PC-9 (cell line): ENCODE data around the gene LRP1-AS. TPM values are rescaled to one million over a fixed set of nuclear protein-coding genes. Genes with fewer than 3 reads are reported as not detected.

Source experiments
- BruUV-seq: library from RNA; stranded (reverse); fragments of 400-500 nt; replicated peaks from 2 replicates; lab custom pipeline; 2021; lab: Mats Ljungman, UMichigan
- CTCF ChIA-PET: fragments of 300-600 bp; sonication (Branson Sonifier 250); formaldehyde crosslinking; loops from one replicate; lab custom pipeline; 2022; ENCODE audit warnings: antibody characterized with exemption; lab: Charles Lee
- POLR2A ChIA-PET: fragments of 300-600 bp; sonication (Branson Sonifier 250); formaldehyde crosslinking; loops from one replicate; lab custom pipeline; 2022; ENCODE audit warnings: antibody characterized with exemption; ENCODE audit not compliant: unreplicated experiment; lab: Charles Lee
- DNase-seq, 2 experiments: peaks; one replicate each; pipeline versions ENCODE4 v3.0.0 to v3.0.0-alpha.2; 2015 to 2022; ENCODE audit warnings: mixed read lengths in 1 of 2
- H2AFZ ChIP-seq: fragments of 200-600 bp; sonication (generic); 2 replicates; pipeline ENCODE4 v1.8.1; 2017; ENCODE audit warnings: antibody characterized with exemption
- H3F3A ChIP-seq: fragments of 200-600 bp; sonication (generic); 2 replicates; pipeline ENCODE4 v1.8.1; 2017; ENCODE audit warnings: antibody characterized with exemption, mild to moderate bottlenecking, low read depth; ENCODE audit not compliant: insufficient read depth
- H3K27ac ChIP-seq: fragments of 200-600 bp; sonication (generic); 2 replicates; pipeline ENCODE4 v1.6.1; 2016; ENCODE audit warnings: mixed run types
- H3K27me3 ChIP-seq: fragments of 200-600 bp; sonication (generic); 2 replicates; pipeline ENCODE4 v1.6.1; 2016; ENCODE audit warnings: low read depth, mixed run types; ENCODE audit not compliant: insufficient read depth
- H3K36me3 ChIP-seq: fragments of 200-600 bp; sonication (generic); 2 replicates; pipeline ENCODE4 v1.6.1; 2016; ENCODE audit warnings: low read depth, mixed run types
- H3K4me1 ChIP-seq: fragments of 200-600 bp; sonication (generic); replicated peaks from 2 replicates; pipeline ENCODE4 v1.6.1; 2016; ENCODE audit warnings: mixed run types; ENCODE audit not compliant: insufficient read depth
- H3K4me2 ChIP-seq: fragments of 200-600 bp; sonication (generic); 2 replicates; pipeline ENCODE4 v1.6.1; 2017; ENCODE audit warnings: mixed run types
- H3K4me3 ChIP-seq: fragments of 200-600 bp; sonication (generic); 2 replicates; pipeline ENCODE4 v1.6.1; 2016; ENCODE audit warnings: mixed run types
- H3K79me2 ChIP-seq: fragments of 200-600 bp; sonication (generic); 2 replicates; pipeline ENCODE4 v1.6.1; 2017; ENCODE audit warnings: low read depth, mixed run types
- H3K9me2 ChIP-seq: fragments of 200-600 bp; sonication (generic); 2 replicates; pipeline ENCODE4 v1.8.1; 2017; ENCODE audit warnings: mild to moderate bottlenecking; ENCODE audit not compliant: insufficient read depth
- H3K9me3 ChIP-seq: fragments of 200-600 bp; sonication (generic); 2 replicates; pipeline ENCODE4 v1.8.1; 2016; ENCODE audit warnings: low read depth; ENCODE audit not compliant: insufficient read depth
- H4K20me1 ChIP-seq: fragments of 200-600 bp; sonication (generic); 2 replicates; pipeline ENCODE4 v1.8.1; 2017; ENCODE audit not compliant: insufficient read depth
- CTCF ChIP-seq: fragments of 200-600 bp; sonication (generic); conservative IDR thresholded peaks from 2 replicates; pipeline ENCODE4 v1.6.1; 2017; ENCODE audit warnings: mixed run types, antibody characterized with exemption, mild to moderate bottlenecking, moderate library complexity
- EZH2 ChIP-seq: fragments of 200-600 bp; sonication (generic); IDR thresholded peaks from 2 replicates; pipeline ENCODE4 v1.8.0; 2017; ENCODE audit warnings: antibody characterized with exemption, low read depth
- intact Hi-C: fragments of 100-400 bp; cut with micrococcal nuclease; formaldehyde crosslinking; loops from one replicate; pipeline ENCODE4 v1.10.0; 2022; ENCODE audit not compliant: unreplicated experiment
- total RNA-seq: library from RNA; stranded (reverse); gene quantifications from 2 replicates; pipeline ENCODE4 v1.2.3, GENCODE V29; 2021

The LRP1-AS gene
- total RNA-seq, 1 experiment from 2014 or later: not detected

DNA sequence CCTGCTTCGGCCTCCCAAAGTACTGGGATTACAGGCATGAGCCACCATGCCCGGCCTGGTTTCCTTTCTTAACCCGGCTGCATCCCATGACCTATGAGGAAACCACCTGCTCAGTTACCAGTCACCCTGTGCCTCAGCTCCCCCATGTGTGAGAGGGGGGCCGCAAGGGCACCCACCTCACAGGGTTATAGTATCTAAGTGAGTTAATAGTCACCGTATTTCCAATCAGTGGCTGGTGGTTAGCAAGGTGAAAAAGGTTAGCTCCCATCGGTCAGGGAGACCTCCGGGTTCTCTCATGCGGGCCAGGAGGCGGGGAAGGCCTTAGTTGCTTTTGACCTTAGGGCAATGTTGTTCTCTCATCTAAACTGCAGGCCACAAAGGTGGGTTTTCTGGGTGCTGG is 12.5 kb downstream of the LRP1-AS start:
- Histone ChIP-seq H3K79me2 (no peaks in the 10 kb centered on the region), H3K4me1 (peaks cover 6% of the 10 kb centered on the region), H3K4me3 (no peak overlapping the region), H3K9me3 (no peaks in the 10 kb centered on the region), H3K27me3 (no peaks in the 10 kb centered on the region), H3K9me2 (no peaks in the 10 kb centered on the region), H3K4me2 (no peak overlapping the region), H3K36me3 (no peaks in the 10 kb centered on the region), H3K27ac (no peak overlapping the region), H3F3A (peaks cover 3% of the 10 kb centered on the region; the same call in 1 of the 2 replicates), H4K20me1 (no peaks in the 10 kb centered on the region), H2AFZ (no peak overlapping the region)
- CTCF ChIA-PET: no interaction called here
- TF ChIP-seq CTCF (no peak), EZH2 (no peak)
- POLR2A ChIA-PET: no interaction called here
- BruUV-seq: no TSS peak
- intact Hi-C loops: no loop called here
- no peak for DNase-seq

- Histone ChIP-seq H2AFZ (no peak overlapping the region), H3K36me3 (no peaks in the 10 kb centered on the region), H3K79me2 (no peaks in the 10 kb centered on the region), H3K4me1 (peaks cover 5% of the 10 kb centered on the region), H4K20me1 (no peaks in the 10 kb centered on the region), H3K4me3 (no peak overlapping the region), H3F3A (peaks cover 6% of the 10 kb centered on the region; the same call in 1 of the 2 replicates), H3K27me3 (no peaks in the 10 kb centered on the region), H3K4me2 (no peak overlapping the region), H3K27ac (no peak overlapping the region), H3K9me2 (no peaks in the 10 kb centered on the region), H3K9me3 (no peaks in the 10 kb centered on the region)
- no peak for DNase-seq
- ChIA-PET CTCF (no interaction called here), POLR2A (no interaction called here)
- TF ChIP-seq EZH2: no peak
- no peak for TF ChIP-seq CTCF
- BruUV-seq: no TSS peak
- intact Hi-C loops: no loop called here
Measured at GRCh38 chr12:57133916-57134315, 13.5 kb downstream of the LRP1-AS start.

DNA sequence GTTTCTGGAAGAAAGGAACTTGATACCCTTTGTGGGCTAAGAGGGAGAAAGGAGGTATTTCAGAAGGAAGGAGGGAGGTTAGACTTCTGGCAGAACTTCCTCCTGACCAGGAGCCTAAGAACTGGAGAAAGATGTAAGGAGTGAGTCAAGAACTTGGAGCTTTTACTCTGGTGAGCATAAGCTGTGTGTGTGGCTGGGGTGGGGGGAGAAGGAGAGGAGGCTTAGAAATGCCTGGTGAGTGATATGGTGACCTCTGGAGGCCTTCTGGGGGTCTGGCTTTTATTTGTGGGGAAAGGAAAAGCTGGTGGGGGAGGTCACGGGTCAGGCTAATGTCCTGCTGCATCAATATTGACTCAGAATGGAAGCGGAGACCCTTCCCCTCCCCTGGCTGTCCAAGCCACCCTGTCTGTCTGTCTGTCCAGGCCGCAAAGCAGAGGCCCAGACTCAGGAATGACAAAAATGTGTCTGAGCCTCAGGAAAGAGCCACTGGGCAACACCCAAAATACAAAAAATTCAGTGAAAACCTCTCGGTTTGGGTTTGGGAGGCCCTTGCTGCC is 14.3 kb downstream of the LRP1-AS start:
- H3K9me3 ChIP-seq: no peaks in the 10 kb centered on the region
- H3K4me3 ChIP-seq: no peak overlapping the region
- no peaks in the 10 kb centered on the region for H4K20me1 ChIP-seq
- no peaks in the 10 kb centered on the region for H3K9me2 ChIP-seq
- H3K27me3 ChIP-seq: no peaks in the 10 kb centered on the region
- H3K4me1 ChIP-seq: no peaks in the 10 kb centered on the region; the same call in 1 of the 2 replicates
- TF ChIP-seq CTCF: no peak
- no peak for TF ChIP-seq EZH2
- no peaks in the 10 kb centered on the region for H3K79me2 ChIP-seq
- intact Hi-C loops: no loop called here
- ChIA-PET POLR2A (no interaction called here), CTCF (interaction anchor here (0.7 kb wide), 1 partner anchor 43 kb away, joined by 5 read pairs; no protein-coding TSS in a partner anchor)
- no peaks in the 10 kb centered on the region for H3K36me3 ChIP-seq
- H3K27ac ChIP-seq: no peak overlapping the region
- no peak overlapping the region for H2AFZ ChIP-seq
- no peak overlapping the region for H3K4me2 ChIP-seq
- no peak for DNase-seq
- H3F3A ChIP-seq: peaks cover 6% of the 10 kb centered on the region; the same call in 1 of the 2 replicates
- BruUV-seq: no TSS peak
